ENCODE results near the gene ERC2. TPM values are rescaled to one million over a fixed set of nuclear protein-coding genes. Genes with fewer than 3 reads are reported as not detected.

ERC2 gene
- total and polyA plus RNA-seq, 2 of the 8 experiments (the other 6 are each of a cell fraction or from before 2014, with no cell fraction given): 16.4 to 22.8 TPM

DNA sequence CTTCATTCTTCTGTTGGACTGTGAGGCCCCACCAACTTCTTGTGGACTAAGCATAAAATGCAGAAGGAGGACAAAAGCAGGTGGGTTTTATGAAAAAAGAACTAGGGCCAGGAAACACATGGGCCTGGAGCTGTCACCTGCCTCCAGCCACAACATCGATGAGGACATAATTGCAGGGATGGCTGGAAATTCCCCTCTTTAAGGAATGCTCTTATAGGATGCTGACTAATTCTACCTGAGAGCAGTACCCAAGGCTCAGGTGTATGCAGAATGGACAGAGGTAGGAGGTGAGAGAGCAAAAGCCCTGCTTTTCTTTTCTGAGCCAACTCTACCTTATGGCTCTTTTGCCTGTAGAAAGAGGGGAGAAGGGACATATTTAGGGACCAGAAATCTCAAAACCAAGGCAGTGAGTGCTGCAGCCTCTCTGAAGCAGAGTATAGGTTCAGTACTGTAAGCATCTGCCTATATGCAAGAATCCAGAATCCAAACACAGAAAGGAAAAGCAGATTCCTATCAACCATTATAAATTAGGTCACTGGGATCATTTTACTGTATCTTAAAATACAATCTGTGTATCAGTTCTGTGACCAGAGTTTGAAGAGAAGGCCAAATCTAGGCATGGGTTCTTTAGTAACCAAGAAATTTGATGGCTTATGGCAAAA, 775.8 kb downstream of the ERC2 start (continued):
- TF ChIP-seq RBBP5 (IDR thresholded peaks at IDR 0.05; ENCODE audit: borderline replicate concordance, low read depth, low read length) (no peak), JUN (IDR thresholded peaks at IDR 0.05; ENCODE audit: low read depth, low read length) (no peak), POLR2AphosphoS5 (IDR thresholded peaks at IDR 0.05; ENCODE audit: low read depth, low read length) (no peak)
- TF ChIP-seq, protein P1, sequence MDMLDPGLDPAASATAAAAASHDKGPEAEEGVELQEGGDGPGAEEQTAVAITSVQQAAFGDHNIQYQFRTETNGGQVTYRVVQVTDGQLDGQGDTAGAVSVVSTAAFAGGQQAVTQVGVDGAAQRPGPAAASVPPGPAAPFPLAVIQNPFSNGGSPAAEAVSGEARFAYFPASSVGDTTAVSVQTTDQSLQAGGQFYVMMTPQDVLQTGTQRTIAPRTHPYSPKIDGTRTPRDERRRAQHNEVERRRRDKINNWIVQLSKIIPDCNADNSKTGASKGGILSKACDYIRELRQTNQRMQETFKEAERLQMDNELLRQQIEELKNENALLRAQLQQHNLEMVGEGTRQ (IDR thresholded peaks at IDR 0.05; ENCODE audit: low read length): no peak
- TF ChIP-seq, protein P2, sequence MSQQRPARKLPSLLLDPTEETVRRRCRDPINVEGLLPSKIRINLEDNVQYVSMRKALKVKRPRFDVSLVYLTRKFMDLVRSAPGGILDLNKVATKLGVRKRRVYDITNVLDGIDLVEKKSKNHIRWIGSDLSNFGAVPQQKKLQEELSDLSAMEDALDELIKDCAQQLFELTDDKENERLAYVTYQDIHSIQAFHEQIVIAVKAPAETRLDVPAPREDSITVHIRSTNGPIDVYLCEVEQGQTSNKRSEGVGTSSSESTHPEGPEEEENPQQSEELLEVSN (IDR thresholded peaks at IDR 0.05): no peak

Measured in H1 (cell line).